ENCODE results near the gene NT5DC3.

Gene NT5DC3

GRCh38 chr12:103731539-103731938, 109.5 kb downstream of the NT5DC3 start:
- TF ChIP-seq PAX5 (IDR thresholded peaks at IDR 0.05; ENCODE audit: insufficient read depth, low read length, severe bottlenecking): no peak
- no peak; the same call in 1 of the 2 replicates for TF ChIP-seq SPI1 (IDR thresholded peaks at IDR 0.05; ENCODE audit: low read depth, low read length)
- FAIRE-seq (no peak), DNase-seq (ENCODE audit: insufficient read length, low spot score) (no peak)

GRCh38 chr12:103729499-103729898, 111.5 kb downstream of the NT5DC3 start:
- no peak for FAIRE-seq
- TF ChIP-seq TAF1 (IDR thresholded peaks at IDR 0.05; ENCODE audit: low read depth, low read length) (no peak), PAX5 (IDR thresholded peaks at IDR 0.05; ENCODE audit: insufficient read depth, low read length, severe bottlenecking) (no peak), POLR2AphosphoS5 (IDR thresholded peaks at IDR 0.05; ENCODE audit: low read depth, low read length) (no peak), POLR2A (IDR thresholded peaks at IDR 0.05; ENCODE audit: low read depth, low read length) (no peak), POU2F2 (IDR thresholded peaks at IDR 0.05; ENCODE audit: low read depth, low read length) (no peak), SPI1 (IDR thresholded peaks at IDR 0.05; ENCODE audit: low read depth, low read length) (no peak)

DNA sequence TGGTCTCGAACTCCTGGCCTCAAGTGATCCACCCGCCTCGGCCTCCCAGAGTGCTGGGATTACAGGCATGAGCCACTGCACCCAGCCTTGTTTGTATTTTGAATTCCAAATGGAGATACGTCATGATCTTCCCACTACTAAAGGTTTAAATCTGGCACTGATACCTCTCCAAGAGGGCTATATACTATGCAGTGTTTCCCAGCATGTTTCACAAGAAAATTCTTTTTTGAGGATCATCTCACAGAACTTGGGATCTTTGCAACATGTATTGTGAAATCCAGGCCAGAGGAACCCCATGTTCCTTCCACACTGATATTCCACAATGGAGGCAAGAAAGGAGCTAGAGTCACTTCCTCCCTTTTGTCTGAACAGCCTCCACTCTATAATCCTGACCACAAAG, 112.7 kb downstream of the NT5DC3 start:
- FAIRE-seq (no peak), DNase-seq (ENCODE audit: insufficient read length, low spot score) (no peak)
- no peak for TF ChIP-seq SPI1 (IDR thresholded peaks at IDR 0.05; ENCODE audit: low read depth, low read length)

More at GRCh38 chr12:103729499-103729898, 111.5 kb downstream of the NT5DC3 start:
- no peak for DNase-seq (ENCODE audit: insufficient read length, low spot score)

- FAIRE-seq: no peak
- TF ChIP-seq POLR2AphosphoS5 (IDR thresholded peaks at IDR 0.05; ENCODE audit: low read depth, low read length) (no peak), POLR2A (IDR thresholded peaks at IDR 0.05; ENCODE audit: low read depth, low read length) (no peak), SPI1 (IDR thresholded peaks at IDR 0.05; ENCODE audit: low read depth, low read length) (no peak), PAX5 (IDR thresholded peaks at IDR 0.05; ENCODE audit: insufficient read depth, low read length, severe bottlenecking) (no peak), POU2F2 (IDR thresholded peaks at IDR 0.05; ENCODE audit: low read depth, low read length) (no peak), TAF1 (IDR thresholded peaks at IDR 0.05; ENCODE audit: low read depth, low read length) (no peak)
- DNase-seq (ENCODE audit: insufficient read length, low spot score): no peak
Observed at GRCh38 chr12:103727638-103728037, 113.4 kb downstream of the NT5DC3 start.

GRCh38 chr12:103725398-103725797, 115.6 kb downstream of the NT5DC3 start:
- TF ChIP-seq POLR2A (IDR thresholded peaks at IDR 0.05; ENCODE audit: low read depth, low read length): no peak
- TF ChIP-seq PAX5 (IDR thresholded peaks at IDR 0.05; ENCODE audit: insufficient read depth, low read length, severe bottlenecking): no peak
- TF ChIP-seq TAF1 (IDR thresholded peaks at IDR 0.05; ENCODE audit: low read depth, low read length): no peak
- TF ChIP-seq POU2F2 (IDR thresholded peaks at IDR 0.05; ENCODE audit: low read depth, low read length): no peak
- no peak for TF ChIP-seq POLR2AphosphoS5 (IDR thresholded peaks at IDR 0.05; ENCODE audit: low read depth, low read length)
- TF ChIP-seq SPI1 (IDR thresholded peaks at IDR 0.05; ENCODE audit: low read depth, low read length): no peak
- DNase-seq (ENCODE audit: insufficient read length, low spot score) (no peak), FAIRE-seq (no peak)
